HEK293T (cell line): Measurements from ENCODE around the gene KRTAP11-1.

Experiments
- BHLHE40 ChIP-seq: fragments of 450-650 bp; IDR thresholded peaks from 2 replicates; pipeline ENCODE4 v1.6.1; 2016; ENCODE audit warnings: mild to moderate bottlenecking, moderate library complexity, borderline replicate concordance
- FOXA1 ChIP-seq: fragments of 450-650 bp; IDR thresholded peaks from 2 replicates; pipeline ENCODE4 v1.6.1; 2016; ENCODE audit warnings: mild to moderate bottlenecking
- FOXM1 ChIP-seq: fragments of 450-650 bp; IDR thresholded peaks from 2 replicates; pipeline ENCODE4 v1.6.1; 2017; ENCODE audit warnings: mild to moderate bottlenecking, borderline replicate concordance
- L3MBTL2 ChIP-seq: fragments of 450-650 bp; conservative IDR thresholded peaks from 2 replicates; pipeline ENCODE4 v1.6.1; 2016; ENCODE audit warnings: mild to moderate bottlenecking
- SP1 ChIP-seq: fragments of 450-650 bp; IDR thresholded peaks from 2 replicates; pipeline ENCODE4 v1.6.1; 2017
- ZNF384 ChIP-seq: fragments of 450-650 bp; IDR thresholded peaks from 2 replicates; pipeline ENCODE4 v1.6.1; 2016

GRCh38 chr21:30917557-30917956, 36.2 kb upstream of the KRTAP11-1 start:
- TF ChIP-seq FOXA1 (no peak), SP1 (no peak), L3MBTL2 (no peak), ZNF384 (no peak), BHLHE40 (no peak), FOXM1 (no peak)
